Glutamatergic neuron (in vitro differentiated cells): ENCODE data around the gene TRPM1. TPM values are rescaled to one million over a fixed set of nuclear protein-coding genes. Genes with fewer than 3 reads are reported as not detected.
A peak's percentile ranks its signal among the peaks of the same experiment; 100 is the strongest.

Experiments
- DNase-seq: peaks from one replicate; pipeline ENCODE4 v3.0.0; 2022
- H3K27ac Mint-ChIP-seq: one replicate; pipeline ENCODE4 v1.8.0; 2020; ENCODE audit warnings: mild to moderate bottlenecking, mixed read lengths, inconsistent platforms; ENCODE audit not compliant: unreplicated experiment
- H3K27me3 Mint-ChIP-seq: one replicate; pipeline ENCODE4 v1.8.0; 2020; ENCODE audit warnings: mild to moderate bottlenecking, moderate library complexity, mixed read lengths, inconsistent platforms; ENCODE audit not compliant: unreplicated experiment
- H3K36me3 Mint-ChIP-seq: one replicate; pipeline ENCODE4 v1.8.0; 2020; ENCODE audit warnings: mild to moderate bottlenecking, mixed read lengths, inconsistent platforms; ENCODE audit not compliant: unreplicated experiment
- H3K4me1 Mint-ChIP-seq: one replicate; pipeline ENCODE4 v1.8.0; 2020; ENCODE audit warnings: mild to moderate bottlenecking, low read depth, mixed read lengths, inconsistent platforms; ENCODE audit not compliant: unreplicated experiment
- H3K4me3 Mint-ChIP-seq: one replicate; pipeline ENCODE4 v1.8.0; 2020; ENCODE audit warnings: mild to moderate bottlenecking, mixed read lengths, inconsistent platforms; ENCODE audit not compliant: unreplicated experiment
- H3K9me3 Mint-ChIP-seq: one replicate; pipeline ENCODE4 v1.8.0; 2020; ENCODE audit warnings: mild to moderate bottlenecking, moderate library complexity, mixed read lengths, inconsistent platforms; ENCODE audit not compliant: unreplicated experiment
- total RNA-seq: library from RNA; stranded (reverse); fragmentation: NEBNext Ultra II Directional; extraction: Animal tissue kit (Norgen Biotek cat#: 25700); gene quantifications from one replicate; pipeline ENCODE4 v1.2.1, GENCODE V29; 2021; ENCODE audit not compliant: unreplicated experiment
- TF ChIP-seq, protein P1 (sequence below): fragments of 200-600 bp; sonication (generic); IDR thresholded peaks from one replicate; pipeline ENCODE4 v1.5.0; 2021; ENCODE audit not compliant: partially characterized antibody, unreplicated experiment

Gene TRPM1
- total RNA-seq, 1 donor from 2014 or later = not detected

- Mint-ChIP-seq H3K27ac (no peak overlapping the region), H3K36me3 (no peaks in the 10 kb centered on the region)
- TF ChIP-seq, protein P1, sequence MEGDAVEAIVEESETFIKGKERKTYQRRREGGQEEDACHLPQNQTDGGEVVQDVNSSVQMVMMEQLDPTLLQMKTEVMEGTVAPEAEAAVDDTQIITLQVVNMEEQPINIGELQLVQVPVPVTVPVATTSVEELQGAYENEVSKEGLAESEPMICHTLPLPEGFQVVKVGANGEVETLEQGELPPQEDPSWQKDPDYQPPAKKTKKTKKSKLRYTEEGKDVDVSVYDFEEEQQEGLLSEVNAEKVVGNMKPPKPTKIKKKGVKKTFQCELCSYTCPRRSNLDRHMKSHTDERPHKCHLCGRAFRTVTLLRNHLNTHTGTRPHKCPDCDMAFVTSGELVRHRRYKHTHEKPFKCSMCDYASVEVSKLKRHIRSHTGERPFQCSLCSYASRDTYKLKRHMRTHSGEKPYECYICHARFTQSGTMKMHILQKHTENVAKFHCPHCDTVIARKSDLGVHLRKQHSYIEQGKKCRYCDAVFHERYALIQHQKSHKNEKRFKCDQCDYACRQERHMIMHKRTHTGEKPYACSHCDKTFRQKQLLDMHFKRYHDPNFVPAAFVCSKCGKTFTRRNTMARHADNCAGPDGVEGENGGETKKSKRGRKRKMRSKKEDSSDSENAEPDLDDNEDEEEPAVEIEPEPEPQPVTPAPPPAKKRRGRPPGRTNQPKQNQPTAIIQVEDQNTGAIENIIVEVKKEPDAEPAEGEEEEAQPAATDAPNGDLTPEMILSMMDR = no peak
Measured at GRCh38 chr15:30997270-30997669, 104.3 kb downstream of the TRPM1 start.

DNA sequence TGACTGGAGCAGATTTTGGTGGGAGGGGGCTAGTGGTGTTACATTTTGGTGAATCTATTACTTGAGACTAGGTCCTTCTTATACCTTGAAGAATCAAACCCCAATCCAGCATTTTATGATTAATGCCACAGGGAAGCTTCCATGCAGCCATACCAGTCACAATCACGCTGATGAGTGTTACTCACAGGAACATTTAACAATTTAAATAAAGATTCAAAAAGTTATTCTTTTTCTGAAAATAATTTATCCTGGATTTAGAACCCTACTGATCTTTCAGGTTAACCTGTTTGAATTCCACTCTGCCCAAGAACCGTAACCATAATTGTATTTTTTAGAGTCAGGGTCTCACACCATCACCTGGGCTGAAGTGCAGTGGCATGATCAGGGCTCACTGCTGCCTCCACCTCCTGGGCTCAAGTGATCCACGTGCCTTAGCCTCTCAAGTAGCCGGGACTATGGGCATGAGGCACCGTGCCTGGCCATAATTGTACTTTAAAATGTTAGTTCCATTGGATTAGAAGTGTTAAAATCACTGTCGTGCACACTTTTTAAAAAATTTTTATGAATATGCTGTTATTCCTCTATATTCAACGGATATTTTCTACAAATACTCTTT lies 109.2 kb downstream of the TRPM1 start:
- no peak for DNase-seq
- Mint-ChIP-seq H3K4me3 (peak overlapping the region; percentile 88), H3K4me1 (peaks cover 13% of the 10 kb centered on the region), H3K27me3 (peaks cover 4% of the 10 kb centered on the region), H3K9me3 (no peaks in the 10 kb centered on the region), H3K36me3 (no peaks in the 10 kb centered on the region), H3K27ac (peak overlapping the region; percentile 70)
- TF ChIP-seq, protein P1 = no peak

More at GRCh38 chr15:30997270-30997669, 104.3 kb downstream of the TRPM1 start:
- H3K4me3 Mint-ChIP-seq = no peak overlapping the region
- no peaks in the 10 kb centered on the region for H3K27me3 Mint-ChIP-seq
- DNase-seq = no peak
- H3K9me3 Mint-ChIP-seq = no peaks in the 10 kb centered on the region
- H3K4me1 Mint-ChIP-seq = peaks cover 2% of the 10 kb centered on the region

- TF ChIP-seq, protein P1 = no peak
- peak; percentile 79 for DNase-seq
- peaks cover 4% of the 10 kb centered on the region for H3K27me3 Mint-ChIP-seq
- H3K36me3 Mint-ChIP-seq = no peaks in the 10 kb centered on the region
- no peaks in the 10 kb centered on the region for H3K9me3 Mint-ChIP-seq
- H3K27ac Mint-ChIP-seq = peak within 1 kb of the TSS; percentile 82
- H3K4me1 Mint-ChIP-seq = peaks cover 13% of the 10 kb centered on the region
- peak within 1 kb of the TSS; percentile 96 for H3K4me3 Mint-ChIP-seq
Measured at GRCh38 chr15:30991255-30992235, 110.0 kb downstream of the TRPM1 start, which contains the start of gene MTMR10. Gene MTMR10, minus strand, starts transcription at chr15:30991628. Its CDS starts 122 bp downstream, at chr15:30991506.

DNA sequence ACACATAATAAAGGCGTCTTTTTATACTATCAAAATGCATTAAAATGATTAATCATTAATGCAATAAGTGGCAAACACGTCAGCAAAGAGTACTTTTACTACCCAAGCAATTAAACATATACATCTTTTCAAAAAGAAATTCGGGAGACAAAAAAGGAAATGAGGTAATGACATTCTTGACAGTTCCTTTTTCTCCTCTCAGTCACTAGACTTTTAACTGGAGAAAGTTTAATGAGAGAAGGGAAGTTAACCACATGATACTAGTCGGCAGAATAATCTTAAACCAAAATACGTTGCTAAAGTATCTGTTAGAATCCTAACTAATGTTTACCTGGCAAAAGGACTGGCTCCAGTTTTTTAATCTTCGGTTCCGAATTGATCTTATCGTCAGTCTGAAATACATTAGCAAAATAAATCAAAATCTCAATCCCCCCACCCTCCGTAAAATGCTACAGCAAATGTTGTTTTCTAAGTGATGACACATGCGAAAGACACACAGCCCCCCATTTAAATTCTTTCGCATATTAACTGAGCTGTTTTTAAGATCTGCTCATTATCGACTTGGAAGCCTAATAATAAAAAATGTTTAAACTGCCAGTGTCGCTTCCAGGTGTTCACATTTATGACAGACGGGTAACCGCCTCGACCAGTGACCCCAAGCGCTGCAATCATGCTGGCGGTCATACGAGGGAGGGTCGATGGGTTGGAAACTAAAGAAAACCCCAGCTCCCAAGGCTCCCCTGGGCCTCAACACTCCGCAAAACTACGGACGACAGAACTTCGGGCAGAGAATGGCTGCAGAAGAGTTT lies 110.9 kb downstream of the TRPM1 start:
- H3K9me3 Mint-ChIP-seq = no peaks in the 10 kb centered on the region
- H3K27me3 Mint-ChIP-seq = peaks cover 4% of the 10 kb centered on the region
- peaks cover 13% of the 10 kb centered on the region for H3K4me1 Mint-ChIP-seq
- peak overlapping the region; percentile 82 for H3K27ac Mint-ChIP-seq
- no peaks in the 10 kb centered on the region for H3K36me3 Mint-ChIP-seq
- peak overlapping the region; percentile 96 for H3K4me3 Mint-ChIP-seq
- no peak for DNase-seq
- TF ChIP-seq, protein P1 = no peak
